NT2/D1 (cell line): Measurements from ENCODE around the gene OSBP2.

Source experiments
- DNase-seq: peaks from one replicate; pipeline ENCODE4 v3.0.0-alpha.2; 2011; ENCODE audit warnings: low read depth, low spot score
- H3K27me3 ChIP-seq: 2 replicates; pipeline ENCODE4 v1.6.0; 2011; ENCODE audit warnings: mild to moderate bottlenecking; ENCODE audit not compliant: insufficient read length, insufficient read depth
- H3K36me3 ChIP-seq: 2 replicates; pipeline ENCODE4 v1.6.1; 2011; ENCODE audit warnings: mild to moderate bottlenecking, low read length, mixed read lengths; ENCODE audit not compliant: insufficient read depth, insufficient read length
- H3K4me1 ChIP-seq: 2 replicates; pipeline ENCODE4 v1.5.1; 2011; ENCODE audit not compliant: insufficient read depth, insufficient read length
- H3K4me3 ChIP-seq: 2 replicates; pipeline ENCODE4 v1.5.1; 2011; ENCODE audit warnings: low read depth; ENCODE audit not compliant: insufficient read length
- H3K9ac ChIP-seq: 2 replicates; pipeline ENCODE4 v1.6.0; 2011; ENCODE audit warnings: low read depth; ENCODE audit not compliant: insufficient read length
- H3K9me3 ChIP-seq: 2 replicates; pipeline ENCODE4 v1.5.1; 2011; ENCODE audit warnings: mild to moderate bottlenecking, low read length; ENCODE audit not compliant: insufficient read depth
- SUZ12 ChIP-seq: IDR thresholded peaks from 2 replicates; pipeline ENCODE4 v1.6.1; 2011; ENCODE audit not compliant: insufficient read length, insufficient read depth; ENCODE audit errors: extremely low read depth
- YY1 ChIP-seq: IDR thresholded peaks from 2 replicates; pipeline ENCODE4 v1.6.1; 2011; ENCODE audit not compliant: insufficient read length, insufficient read depth
- ZNF274 ChIP-seq: IDR thresholded peaks from 2 replicates; pipeline ENCODE4 v1.6.1; 2011; ENCODE audit warnings: mild to moderate bottlenecking, low read depth, low read length

OSBP2 gene

DNA sequence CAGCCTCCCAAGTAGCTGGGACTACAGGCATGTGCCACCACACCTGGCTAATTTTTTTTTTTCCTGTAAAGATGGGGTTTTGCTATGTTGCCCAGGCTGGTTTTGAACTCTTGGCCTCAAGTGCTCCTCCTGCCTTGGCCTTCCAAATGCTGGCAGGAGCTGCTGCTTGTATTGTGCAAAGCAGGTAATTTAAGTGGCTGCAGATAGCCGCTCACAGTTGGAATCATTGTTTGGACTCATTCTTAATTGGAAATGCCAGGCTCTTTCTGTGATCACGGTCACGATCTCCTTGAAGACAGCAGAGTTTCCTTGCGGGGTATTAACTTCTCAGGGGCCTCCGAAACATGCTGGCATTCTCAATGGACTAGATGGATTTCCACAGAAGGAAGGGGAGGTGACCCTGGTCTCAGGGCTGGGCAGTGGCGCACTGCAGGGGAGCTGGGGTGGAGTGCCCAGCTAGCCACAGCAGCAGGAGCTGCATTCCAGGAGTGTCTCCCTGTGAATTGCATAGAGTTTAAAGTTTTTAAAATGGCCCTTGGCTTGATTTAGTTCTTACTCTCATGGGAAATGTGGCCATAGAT is 137.8 kb downstream of the OSBP2 start:
- TF ChIP-seq YY1: no peak
- TF ChIP-seq ZNF274: no peak
- no peak for TF ChIP-seq SUZ12
- no peak overlapping the region for H3K4me3 ChIP-seq
- H3K4me1 ChIP-seq: no peaks in the 10 kb centered on the region

DNA sequence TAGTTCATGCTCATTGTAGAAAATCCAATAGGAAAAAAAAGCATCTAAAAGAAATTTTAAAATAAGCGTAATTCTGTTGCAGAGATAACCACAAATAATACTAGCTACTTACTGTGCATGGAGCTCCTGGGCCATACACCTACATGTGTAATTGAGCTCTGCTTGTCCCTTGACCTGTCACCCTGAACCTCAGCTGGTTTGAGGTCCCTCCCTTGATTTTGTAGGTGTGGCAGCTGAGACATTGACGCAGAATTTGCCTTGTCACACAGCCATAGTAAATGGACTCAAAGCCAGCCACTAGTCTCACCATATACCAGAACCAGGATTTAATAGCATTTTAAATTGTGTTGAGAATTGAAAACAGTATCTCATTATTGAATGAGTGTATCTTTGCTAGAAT is 138.6 kb downstream of the OSBP2 start:
- H3K36me3 ChIP-seq: no peaks in the 10 kb centered on the region
- no peak for DNase-seq
- H3K27me3 ChIP-seq: no peaks in the 10 kb centered on the region
- TF ChIP-seq SUZ12: no peak
- TF ChIP-seq YY1: no peak
- no peak for TF ChIP-seq ZNF274
- H3K4me3 ChIP-seq: no peak overlapping the region
- no peaks in the 10 kb centered on the region for H3K9me3 ChIP-seq
- H3K9ac ChIP-seq: no peak overlapping the region
- no peaks in the 10 kb centered on the region for H3K4me1 ChIP-seq

More for the DNA sequence above, 137.8 kb downstream of the OSBP2 start:
- H3K36me3 ChIP-seq: no peaks in the 10 kb centered on the region
- no peak for DNase-seq
- no peak overlapping the region for H3K9ac ChIP-seq
- H3K9me3 ChIP-seq: no peaks in the 10 kb centered on the region
- H3K27me3 ChIP-seq: no peaks in the 10 kb centered on the region

DNA sequence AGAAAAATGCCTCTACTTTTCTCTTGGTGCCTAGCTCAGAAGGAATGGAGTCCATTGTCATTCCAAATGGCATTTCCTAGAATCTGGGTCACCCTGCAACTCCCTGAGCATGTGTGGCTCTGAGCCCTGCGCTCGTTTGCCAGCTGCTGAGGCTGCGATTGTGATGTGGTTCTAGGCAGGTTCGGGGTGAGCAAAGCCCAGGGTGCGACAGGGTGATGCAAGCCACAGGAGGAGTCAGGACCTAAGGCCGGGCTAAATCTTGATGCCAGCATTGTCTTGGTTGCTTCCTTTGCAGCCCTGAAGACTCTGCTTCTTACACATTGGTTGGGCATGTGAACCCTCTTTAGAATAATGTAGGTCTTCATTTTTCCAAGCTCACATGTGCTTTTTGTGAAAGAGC is 142.9 kb downstream of the OSBP2 start:
- no peaks in the 10 kb centered on the region for H3K36me3 ChIP-seq
- H3K9ac ChIP-seq: no peak overlapping the region
- TF ChIP-seq YY1 (no peak), SUZ12 (no peak), ZNF274 (no peak)
- no peaks in the 10 kb centered on the region for H3K9me3 ChIP-seq
- no peaks in the 10 kb centered on the region for H3K27me3 ChIP-seq
- H3K4me3 ChIP-seq: no peak overlapping the region
- no peaks in the 10 kb centered on the region for H3K4me1 ChIP-seq
- no peak for DNase-seq

DNA sequence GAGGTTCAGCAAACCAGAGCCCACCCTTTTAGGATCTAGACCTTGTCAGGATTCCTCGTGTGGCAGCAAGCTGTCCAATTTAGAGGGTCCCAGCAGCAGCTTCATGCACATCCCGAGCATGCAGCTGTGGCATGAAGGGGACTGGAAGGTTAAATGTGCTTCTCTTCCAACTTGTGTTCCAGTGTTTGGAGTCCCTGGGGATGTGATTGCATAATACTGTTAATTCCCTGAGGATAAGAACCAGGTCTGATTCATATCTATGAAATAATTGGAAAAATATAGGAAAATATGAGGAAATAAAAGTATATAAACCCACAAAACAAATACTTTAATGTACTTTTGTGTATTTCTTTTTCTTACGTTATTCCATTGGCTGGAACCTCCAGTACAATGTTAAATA is 143.4 kb downstream of the OSBP2 start:
- H3K4me3 ChIP-seq: no peak overlapping the region
- H3K9me3 ChIP-seq: no peaks in the 10 kb centered on the region
- DNase-seq: no peak
- TF ChIP-seq SUZ12: no peak
- TF ChIP-seq YY1: no peak
- TF ChIP-seq ZNF274: no peak
- no peaks in the 10 kb centered on the region for H3K27me3 ChIP-seq
- no peaks in the 10 kb centered on the region for H3K4me1 ChIP-seq
- no peaks in the 10 kb centered on the region for H3K36me3 ChIP-seq
- H3K9ac ChIP-seq: no peak overlapping the region

DNA sequence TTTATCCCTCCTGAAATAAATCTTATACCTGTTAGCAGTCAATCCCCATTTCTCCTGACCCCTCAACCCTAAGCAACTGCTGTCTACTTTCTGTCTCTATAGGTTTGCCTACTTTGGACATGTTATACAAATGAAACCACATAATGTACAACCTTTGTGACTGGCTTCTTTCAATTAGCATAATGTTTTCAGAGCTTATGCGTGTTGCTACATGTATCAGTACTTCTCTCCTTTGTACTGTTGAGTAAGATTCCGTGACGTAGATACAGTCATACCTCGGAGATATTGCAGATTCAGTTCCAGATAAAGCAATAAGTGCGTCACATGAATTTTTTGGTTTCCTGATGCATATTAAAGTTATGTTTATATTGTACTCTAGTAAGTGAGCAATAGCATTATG is 146.6 kb downstream of the OSBP2 start:
- Histone ChIP-seq H3K4me1 (no peaks in the 10 kb centered on the region), H3K36me3 (no peaks in the 10 kb centered on the region), H3K4me3 (no peak overlapping the region), H3K27me3 (no peaks in the 10 kb centered on the region), H3K9ac (no peak overlapping the region), H3K9me3 (no peaks in the 10 kb centered on the region)
- no peak for DNase-seq
- TF ChIP-seq SUZ12: no peak
- no peak for TF ChIP-seq YY1
- TF ChIP-seq ZNF274: no peak

DNA sequence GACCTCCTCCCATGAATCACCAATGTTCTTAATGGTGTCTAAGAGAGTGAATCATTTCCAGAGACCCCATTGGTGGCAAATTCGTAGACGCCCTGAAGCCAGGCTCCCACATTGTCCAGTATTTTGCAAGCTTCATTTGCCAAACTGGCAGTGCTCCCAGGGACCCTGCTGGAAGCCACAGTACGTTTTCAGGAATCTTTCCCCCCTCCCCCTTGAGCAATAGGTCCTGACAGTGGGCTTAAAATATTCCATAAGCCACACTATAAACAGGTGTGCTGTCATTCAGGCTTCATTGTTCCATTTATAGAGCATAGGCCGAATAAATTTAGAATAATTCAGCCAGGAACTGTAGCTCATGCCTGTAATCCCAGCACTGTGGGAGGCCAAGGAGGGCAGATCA is 148.6 kb downstream of the OSBP2 start:
- Histone ChIP-seq H3K4me1 (no peaks in the 10 kb centered on the region), H3K9me3 (no peaks in the 10 kb centered on the region), H3K36me3 (no peaks in the 10 kb centered on the region), H3K27me3 (no peaks in the 10 kb centered on the region), H3K4me3 (no peak overlapping the region), H3K9ac (no peak overlapping the region)
- DNase-seq: no peak
- TF ChIP-seq YY1 (no peak), SUZ12 (no peak), ZNF274 (no peak)

DNA sequence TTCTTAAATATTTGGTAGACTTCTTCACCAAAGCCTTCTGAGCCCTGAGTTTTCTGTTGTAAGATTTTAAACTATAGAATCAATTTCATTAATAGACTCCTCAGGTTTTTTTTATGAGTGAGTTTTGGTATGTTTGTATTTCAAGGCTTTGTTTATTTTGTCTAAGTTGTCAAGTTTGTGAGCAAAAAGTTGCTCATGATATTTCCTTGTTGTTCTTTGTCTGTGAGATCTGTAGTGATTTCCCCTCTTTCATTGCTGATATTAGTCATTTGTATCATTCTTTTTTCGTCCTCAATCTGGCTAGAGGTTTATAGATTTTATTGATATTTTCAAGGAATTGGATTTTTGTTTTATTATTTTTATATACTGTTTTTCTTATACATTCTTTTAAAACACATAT is 152.9 kb downstream of the OSBP2 start:
- H3K36me3 ChIP-seq: no peaks in the 10 kb centered on the region
- no peak for TF ChIP-seq YY1
- TF ChIP-seq SUZ12: no peak
- TF ChIP-seq ZNF274: no peak
- H3K4me1 ChIP-seq: no peaks in the 10 kb centered on the region
- no peak for DNase-seq
- no peaks in the 10 kb centered on the region for H3K9me3 ChIP-seq
- no peak overlapping the region for H3K4me3 ChIP-seq
- no peaks in the 10 kb centered on the region for H3K27me3 ChIP-seq
- H3K9ac ChIP-seq: no peak overlapping the region

DNA sequence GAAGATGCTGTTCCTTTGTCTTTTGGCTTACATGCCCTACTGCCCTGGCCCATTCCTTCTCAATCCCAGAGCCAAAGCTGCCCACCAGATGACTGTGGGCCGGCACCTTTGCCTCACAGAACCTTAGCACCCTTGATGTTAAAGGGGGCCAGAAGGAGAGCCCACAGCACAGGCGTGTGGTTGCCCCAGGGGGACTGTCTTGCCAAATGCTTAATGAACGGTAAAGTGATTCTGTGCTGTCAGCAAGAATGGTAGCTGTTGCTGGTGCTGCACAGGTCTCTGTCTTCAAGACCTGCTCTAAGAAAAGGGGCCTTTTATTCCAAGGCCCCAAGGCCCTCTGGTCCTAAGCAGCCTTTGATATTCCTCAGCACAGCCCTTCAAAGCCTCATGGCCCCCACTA is 160.6 kb downstream of the OSBP2 start:
- TF ChIP-seq SUZ12 (no peak), YY1 (no peak), ZNF274 (no peak)
- H3K9me3 ChIP-seq: no peaks in the 10 kb centered on the region; the same call in 1 of the 2 replicates
- no peaks in the 10 kb centered on the region for H3K27me3 ChIP-seq
- no peaks in the 10 kb centered on the region for H3K4me1 ChIP-seq
- no peak for DNase-seq
- H3K9ac ChIP-seq: no peak overlapping the region
- H3K4me3 ChIP-seq: no peak overlapping the region
- H3K36me3 ChIP-seq: no peaks in the 10 kb centered on the region
